ENCODE results near the gene GBE1.
"Not testable (repeated sequence)": the region's sequence is repeated elsewhere in the genome, so short reads cannot be mapped to it uniquely, and the experiment has no call there.

DNA sequence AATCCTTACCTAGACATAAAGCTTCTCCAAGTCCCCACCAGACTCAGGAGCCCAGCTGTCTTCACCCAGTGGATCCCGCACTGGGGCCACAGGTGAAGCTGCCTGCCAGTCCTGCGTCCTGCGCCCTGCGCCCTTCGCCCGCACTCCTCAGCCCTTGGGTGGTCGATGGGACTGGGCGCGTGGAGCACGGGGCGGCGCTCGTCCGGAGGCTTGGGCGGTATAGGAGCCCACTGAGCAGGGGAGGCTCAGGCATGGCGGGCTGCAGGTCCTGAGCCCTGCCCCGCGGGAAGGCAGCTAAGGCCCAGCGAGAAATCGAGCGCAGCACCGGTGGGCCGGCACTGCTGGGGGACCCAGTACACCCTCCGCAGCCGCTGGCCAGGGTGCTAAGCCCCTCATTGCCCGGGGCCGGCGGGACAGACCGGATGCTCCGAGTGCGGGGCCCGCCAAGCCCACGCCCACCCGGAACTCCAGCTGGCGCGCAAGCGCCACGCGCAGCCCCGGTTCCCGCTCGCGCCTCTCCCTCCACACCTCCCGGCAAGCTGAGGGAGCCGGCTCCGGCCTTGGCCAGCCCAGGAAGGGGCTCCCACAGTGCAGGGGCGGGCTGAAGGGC is 5.9 kb upstream of the GBE1 start:
- TF ChIP-seq, protein P1, sequence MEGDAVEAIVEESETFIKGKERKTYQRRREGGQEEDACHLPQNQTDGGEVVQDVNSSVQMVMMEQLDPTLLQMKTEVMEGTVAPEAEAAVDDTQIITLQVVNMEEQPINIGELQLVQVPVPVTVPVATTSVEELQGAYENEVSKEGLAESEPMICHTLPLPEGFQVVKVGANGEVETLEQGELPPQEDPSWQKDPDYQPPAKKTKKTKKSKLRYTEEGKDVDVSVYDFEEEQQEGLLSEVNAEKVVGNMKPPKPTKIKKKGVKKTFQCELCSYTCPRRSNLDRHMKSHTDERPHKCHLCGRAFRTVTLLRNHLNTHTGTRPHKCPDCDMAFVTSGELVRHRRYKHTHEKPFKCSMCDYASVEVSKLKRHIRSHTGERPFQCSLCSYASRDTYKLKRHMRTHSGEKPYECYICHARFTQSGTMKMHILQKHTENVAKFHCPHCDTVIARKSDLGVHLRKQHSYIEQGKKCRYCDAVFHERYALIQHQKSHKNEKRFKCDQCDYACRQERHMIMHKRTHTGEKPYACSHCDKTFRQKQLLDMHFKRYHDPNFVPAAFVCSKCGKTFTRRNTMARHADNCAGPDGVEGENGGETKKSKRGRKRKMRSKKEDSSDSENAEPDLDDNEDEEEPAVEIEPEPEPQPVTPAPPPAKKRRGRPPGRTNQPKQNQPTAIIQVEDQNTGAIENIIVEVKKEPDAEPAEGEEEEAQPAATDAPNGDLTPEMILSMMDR (IDR thresholded peaks at IDR 0.05) = not testable (repeated sequence)
- TF ChIP-seq POLR2A (IDR thresholded peaks at IDR 0.05) = not testable (repeated sequence)

Measured in vagina (tissue), 2 donors.